GM12878 (cell line): ENCODE measurements around the gene SIK2. TPM values are rescaled to one million over a fixed set of nuclear protein-coding genes. Genes with fewer than 3 reads are reported as not detected.

Source experiments
- ATAC-seq: fragments of 200-7000 bp; cut with Tn5 transposase; 3 replicates; pipeline ENCODE4 v1.9.1; 2020; ENCODE audit warnings: mild to moderate bottlenecking, moderate library complexity
- BruUV-seq: library from RNA; stranded (reverse); fragments of 400-500 nt; replicated peaks from 2 replicates; lab custom pipeline; 2021; lab: Mats Ljungman, UMichigan
- CTCF ChIA-PET: fragments of 300-600 bp; sonication (Branson Sonifier 250); formaldehyde crosslinking; extraction: SDS; loops from one replicate; lab custom pipeline; 2021; ENCODE audit warnings: inconsistent platforms; lab: Yijun Ruan, JAX
- POLR2A ChIA-PET: fragments of 350-600 bp; formaldehyde crosslinking; extraction: SDS; loops from one replicate; lab custom pipeline; 2021; ENCODE audit warnings: inconsistent platforms; lab: Charles Lee
- RAD21 ChIA-PET: fragments of 300-600 bp; sonication (Branson Sonifier 250); formaldehyde crosslinking; loops from one replicate; lab custom pipeline; 2023; ENCODE audit warnings: antibody characterized with exemption; ENCODE audit not compliant: unreplicated experiment; lab: Charles Lee
- SMC1A ChIA-PET: fragments of 300-600 bp; sonication (Branson Sonifier 250); formaldehyde crosslinking; loops from one replicate; lab custom pipeline; 2023; ENCODE audit not compliant: unreplicated experiment, uncharacterized antibody; lab: Charles Lee
- DNase-seq: peaks from one replicate; pipeline ENCODE4 v3.0.0-alpha.2; 2011; ENCODE audit warnings: low read depth, low spot score
- FAIRE-seq: peaks from 3 replicates; lab custom pipeline; 2011; peaks lifted over from hg19 to GRCh38; lab: Jason Lieb, UNC
- H2AFZ ChIP-seq: 2 replicates; pipeline ENCODE4 v1.6.0; 2011; ENCODE audit warnings: low read depth, low read length, control low read depth; ENCODE audit not compliant: control insufficient read depth
- H3K27ac ChIP-seq: 2 replicates; pipeline ENCODE4 v1.5.1; 2011; ENCODE audit warnings: control low read depth; ENCODE audit not compliant: control insufficient read depth, insufficient read depth
- H3K27me3 ChIP-seq, 2 experiments: replicated peaks in 1 of 2; 2 replicates each; pipeline versions ENCODE4 v1.6.0 to v1.6.1; 2011; ENCODE audit warnings: low read length in 1 of 2; ENCODE audit not compliant: control insufficient read depth in 2 of 2, insufficient read depth in 2 of 2
- H3K36me3 ChIP-seq, 2 experiments: 2 replicates each; pipeline ENCODE4 v1.5.1; 2011; ENCODE audit warnings: low read length in 1 of 2; ENCODE audit not compliant: control insufficient read depth in 2 of 2, insufficient read depth in 2 of 2
- H3K4me1 ChIP-seq: 2 replicates; pipeline ENCODE4 v1.6.1; 2011; ENCODE audit warnings: mild to moderate bottlenecking, low read length, moderate library complexity, mixed read lengths; ENCODE audit not compliant: control insufficient read depth, insufficient read depth
- H3K4me2 ChIP-seq: 2 replicates; pipeline ENCODE4 v1.6.0; 2011; ENCODE audit warnings: control low read depth; ENCODE audit not compliant: control insufficient read depth, insufficient read depth
- H3K4me3 ChIP-seq: fragments of 200-600 bp; sonication (generic); 2 replicates; pipeline ENCODE4 v1.5.1; 2016
- H3K79me2 ChIP-seq: 2 replicates; pipeline ENCODE4 v1.6.0; 2011; ENCODE audit warnings: low read length; ENCODE audit not compliant: control insufficient read depth, insufficient read depth
- H3K9ac ChIP-seq: 2 replicates; pipeline ENCODE4 v1.8.0; 2011; ENCODE audit warnings: low read length, control low read depth, mixed read lengths; ENCODE audit not compliant: control insufficient read depth, insufficient read depth
- H3K9me3 ChIP-seq: replicated peaks from 3 replicates; pipeline ENCODE4 v1.5.1; 2011; ENCODE audit warnings: mild to moderate bottlenecking, low read length; ENCODE audit not compliant: control insufficient read depth, insufficient read depth
- H4K20me1 ChIP-seq: 2 replicates; pipeline ENCODE4 v1.6.0; 2011; ENCODE audit not compliant: control insufficient read depth, insufficient read depth
- ATF2 ChIP-seq: IDR thresholded peaks from 2 replicates; pipeline ENCODE4 v1.6.1; 2012; ENCODE audit warnings: low read length, inconsistent platforms
- BCL3 ChIP-seq: IDR thresholded peaks from 2 replicates; pipeline ENCODE4 v1.6.1; 2011; ENCODE audit warnings: borderline replicate concordance, low read depth, mild to moderate bottlenecking, moderate library complexity, low read length; ENCODE audit not compliant: insufficient read depth, poor library complexity, severe bottlenecking
- CHD1 ChIP-seq: IDR thresholded peaks from 2 replicates; pipeline ENCODE4 v1.6.1; 2012; ENCODE audit warnings: low read depth, low read length, improper control_type of control experiment
- HDAC2 ChIP-seq: fragments of 200-600 bp; sonication (generic); IDR thresholded peaks from 2 replicates; pipeline ENCODE4 v1.6.1; 2017
- IRF5 ChIP-seq: fragments of 450-650 bp; IDR thresholded peaks from 2 replicates; pipeline ENCODE4 v1.6.1; 2017; ENCODE audit warnings: borderline replicate concordance
- JUND ChIP-seq: IDR thresholded peaks from 2 replicates; pipeline ENCODE4 v1.6.1; 2012; ENCODE audit warnings: low read depth, mild to moderate bottlenecking, low read length, improper control_type of control experiment, moderate library complexity
- PAX8 ChIP-seq: fragments of 450-650 bp; IDR thresholded peaks from 2 replicates; pipeline ENCODE4 v1.6.1; 2017; ENCODE audit warnings: mild to moderate bottlenecking, moderate library complexity
- RAD51 ChIP-seq: fragments of 450-650 bp; IDR thresholded peaks from 2 replicates; pipeline ENCODE4 v1.6.1; 2016; ENCODE audit warnings: moderate library complexity, mild to moderate bottlenecking, inconsistent platforms
- SMC3 ChIP-seq: IDR thresholded peaks from 2 replicates; pipeline ENCODE4 v1.6.1; 2011; ENCODE audit warnings: low read length, improper control_type of control experiment, borderline replicate concordance
- STAT3 ChIP-seq: IDR thresholded peaks from 2 replicates; pipeline ENCODE4 v1.6.1; 2011; ENCODE audit warnings: low read depth, low read length, improper control_type of control experiment
- SUZ12 ChIP-seq: fragments of 200-600 bp; sonication (generic); IDR thresholded peaks from one replicate; pipeline ENCODE4 v1.6.1; 2018; ENCODE audit warnings: antibody characterized with exemption, mild to moderate bottlenecking; ENCODE audit not compliant: unreplicated experiment
- ZBTB40 ChIP-seq: fragments of 450-650 bp; IDR thresholded peaks from 2 replicates; pipeline ENCODE4 v1.6.1; 2016; ENCODE audit warnings: mild to moderate bottlenecking, moderate library complexity, borderline replicate concordance
- ZNF384 ChIP-seq: IDR thresholded peaks from 2 replicates; pipeline ENCODE4 v1.6.1; 2012; ENCODE audit warnings: low read depth, mild to moderate bottlenecking, low read length, improper control_type of control experiment, borderline replicate concordance
- ZNF622 ChIP-seq: fragments of 450-650 bp; IDR thresholded peaks from 2 replicates; pipeline ENCODE4 v1.6.1; 2017; ENCODE audit warnings: mild to moderate bottlenecking, inconsistent platforms
- WGBS: methylation state at CpG from one replicate; pipeline ENCODE4 v1.1.6; 2016; ENCODE audit warnings: low lambda C conversion rate; ENCODE audit not compliant: insufficient replicate concordance, insufficient coverage; ENCODE audit errors: missing lambda C conversion rate; 5-methylcytosine and 5-hydroxymethylcytosine counted together
- in situ Hi-C: fragments of 300-500 bp; cut with MboI; formaldehyde crosslinking; loops from 9 replicates; pipeline ENCODE4 v1.14.3; 2018; ENCODE audit warnings: mixed read lengths
- intact Hi-C: fragments of 100-400 bp; cut with micrococcal nuclease; formaldehyde crosslinking; loops from one replicate; pipeline ENCODE4 v1.14.2; 2022; ENCODE audit not compliant: unreplicated experiment
- polyA plus RNA-seq, 11 experiments: library from polyadenylated mRNA; depleted of rRNA in 4 of 11; unstranded in 6 of 11; stranded (reverse) in 5 of 11; fragments of >200 nt; fragmentation: Nextera tagmentation in 4 of 11; fragmentation: Illumina TruSeq in 1 of 11; extraction: Ambion mirVana in 4 of 11; extraction: Trizol in 1 of 11; gene quantifications; 1 replicate in 1 of 11; 2 replicates in 10 of 11; pipeline versions ENCODE4 v1.2.1 to v1.2.3, GENCODE V29; 2011 to 2016; ENCODE audit warnings: inconsistent platforms in 2 of 11, missing spikeins in 2 of 11, low read depth in 1 of 11
- total RNA-seq, 4 experiments: library from RNA; depleted of rRNA in 3 of 4; stranded (reverse); fragments of >200 nt in 3 of 4; fragmentation: Illumina TruSeq in 1 of 4; extraction: Trizol in 1 of 4; gene quantifications; 2 replicates each; pipeline versions ENCODE4 v1.2.1 to v1.2.3, GENCODE V29; 2013 to 2021

The SIK2 gene
- total and polyA plus RNA-seq, 10 of the 15 experiments (the other 5 are each of a cell fraction or from before 2014, with no cell fraction given): 0.97 to 14.2 (median 4.5) TPM

- no peak for TF ChIP-seq IRF5
- no peak for TF ChIP-seq PAX8
- no peak for TF ChIP-seq JUND
- no peak for TF ChIP-seq RAD51
- TF ChIP-seq ZNF384: no peak
- TF ChIP-seq STAT3: no peak
- TF ChIP-seq ATF2: no peak
These were observed 82.0 kb downstream of the SIK2 start (continued) for GRCh38 chr11:111684251-111684650.

DNA sequence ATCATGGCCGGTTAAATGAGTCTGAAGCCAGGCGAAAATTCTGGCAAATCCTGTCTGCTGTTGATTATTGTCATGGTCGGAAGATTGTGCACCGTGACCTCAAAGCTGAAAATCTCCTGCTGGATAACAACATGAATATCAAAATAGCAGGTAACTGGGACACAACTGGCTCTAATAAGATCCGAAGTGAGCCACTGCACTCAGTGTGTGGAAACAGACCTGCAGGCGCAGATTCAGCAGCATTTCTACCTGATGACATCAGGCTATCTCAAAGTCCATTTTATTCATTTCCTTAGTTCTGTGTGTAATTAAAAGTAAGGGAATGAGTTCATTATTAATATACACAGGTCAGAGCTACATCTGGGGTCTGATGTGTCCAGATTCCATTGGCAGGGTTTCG, 85.8 kb downstream of the SIK2 start:
- Histone ChIP-seq H3K36me3 (peaks cover 0 to 5% of the 10 kb centered on the region in 2 experiments; a peak in 3 of 4 replicates), H3K4me1 (no peaks in the 10 kb centered on the region), H3K79me2 (no peaks in the 10 kb centered on the region), H3K27ac (no peak overlapping the region), H3K4me2 (no peak overlapping the region), H4K20me1 (no peaks in the 10 kb centered on the region), H3K9me3 (no peaks in the 10 kb centered on the region), H3K9ac (no peak overlapping the region), H3K27me3 (no peaks in the 10 kb centered on the region), H2AFZ (no peak overlapping the region), H3K4me3 (no peak overlapping the region)
- ChIA-PET CTCF (no interaction called here), SMC1A (interaction anchor here (0.9 kb wide), 1 partner anchor 11 kb away, joined by 3 read pairs; no protein-coding TSS in a partner anchor), POLR2A (no interaction called here), RAD21 (no interaction called here)
- ATAC-seq (no peak), FAIRE-seq (no peak), DNase-seq (no peak)
- no TSS peak for BruUV-seq
- WGBS: 96% methylated on average over 7 of the region's 7 CpGs
- intact Hi-C loops: no loop called here
- in situ Hi-C loops: no loop called here
- no peak for TF ChIP-seq ZBTB40
- TF ChIP-seq ZNF622: no peak
- TF ChIP-seq SMC3: no peak
- TF ChIP-seq SUZ12: no peak
- TF ChIP-seq BCL3: no peak
- no peak for TF ChIP-seq HDAC2
- no peak for TF ChIP-seq CHD1
